GM10248 (cell line): ENCODE data around the gene NRGN.
A peak's percentile ranks its signal among the peaks of the same experiment; 100 is the strongest.

Experiments used
- CTCF ChIA-PET: fragments of 300-600 bp; sonication (Branson Sonifier 250); formaldehyde crosslinking; extraction: SDS; loops from one replicate; lab custom pipeline; 2021; ENCODE audit warnings: antibody characterized with exemption; lab: Yijun Ruan, JAX
- POLR2A ChIA-PET: fragments of 350-650 bp; sonication (Branson Sonifier 250); formaldehyde crosslinking; extraction: SDS; loops from one replicate; lab custom pipeline; 2020; ENCODE audit warnings: antibody characterized with exemption; lab: Yijun Ruan, JAX
- DNase-seq: peaks from one replicate; pipeline ENCODE4 v3.0.0; 2012; ENCODE audit errors: extremely low spot score
- TF ChIP-seq, protein P1 (sequence below): IDR thresholded peaks from 2 replicates; pipeline ENCODE4 v1.5.1; 2012; ENCODE audit warnings: mild to moderate bottlenecking, low read depth; ENCODE audit errors: extremely low read depth, missing control alignments, control extremely low read depth

NRGN gene

DNA sequence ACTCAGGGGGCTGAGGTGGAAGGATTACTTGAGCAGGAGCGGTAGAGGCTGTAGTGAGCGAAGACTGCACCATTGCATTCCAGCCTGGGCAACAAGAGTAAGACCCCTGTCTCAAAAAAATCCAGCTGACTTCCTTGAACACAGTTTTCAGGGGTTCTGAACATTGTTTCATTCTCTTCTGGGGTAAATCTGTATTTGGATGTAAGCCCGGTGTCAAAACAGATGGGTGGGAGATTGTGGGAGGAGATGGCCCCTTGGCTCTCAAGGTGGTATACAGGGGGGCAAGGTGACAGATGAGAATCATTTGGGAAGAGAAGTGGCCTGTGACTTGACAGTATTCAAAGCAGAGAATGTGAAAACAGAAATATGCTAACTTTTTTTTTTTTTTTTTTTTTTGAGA lies 17.6 kb downstream of the NRGN start:
- CTCF ChIA-PET: interaction anchor here (1.2 to 21.1 kb wide), 5 partner anchors 9 to 88 kb away, joined by 4 to 381 read pairs (median 9); partner anchors contain the start of gene MSANTD2
- no peak for DNase-seq
- POLR2A ChIA-PET: no interaction called here
- TF ChIP-seq, protein P1, sequence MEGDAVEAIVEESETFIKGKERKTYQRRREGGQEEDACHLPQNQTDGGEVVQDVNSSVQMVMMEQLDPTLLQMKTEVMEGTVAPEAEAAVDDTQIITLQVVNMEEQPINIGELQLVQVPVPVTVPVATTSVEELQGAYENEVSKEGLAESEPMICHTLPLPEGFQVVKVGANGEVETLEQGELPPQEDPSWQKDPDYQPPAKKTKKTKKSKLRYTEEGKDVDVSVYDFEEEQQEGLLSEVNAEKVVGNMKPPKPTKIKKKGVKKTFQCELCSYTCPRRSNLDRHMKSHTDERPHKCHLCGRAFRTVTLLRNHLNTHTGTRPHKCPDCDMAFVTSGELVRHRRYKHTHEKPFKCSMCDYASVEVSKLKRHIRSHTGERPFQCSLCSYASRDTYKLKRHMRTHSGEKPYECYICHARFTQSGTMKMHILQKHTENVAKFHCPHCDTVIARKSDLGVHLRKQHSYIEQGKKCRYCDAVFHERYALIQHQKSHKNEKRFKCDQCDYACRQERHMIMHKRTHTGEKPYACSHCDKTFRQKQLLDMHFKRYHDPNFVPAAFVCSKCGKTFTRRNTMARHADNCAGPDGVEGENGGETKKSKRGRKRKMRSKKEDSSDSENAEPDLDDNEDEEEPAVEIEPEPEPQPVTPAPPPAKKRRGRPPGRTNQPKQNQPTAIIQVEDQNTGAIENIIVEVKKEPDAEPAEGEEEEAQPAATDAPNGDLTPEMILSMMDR: no peak

DNA sequence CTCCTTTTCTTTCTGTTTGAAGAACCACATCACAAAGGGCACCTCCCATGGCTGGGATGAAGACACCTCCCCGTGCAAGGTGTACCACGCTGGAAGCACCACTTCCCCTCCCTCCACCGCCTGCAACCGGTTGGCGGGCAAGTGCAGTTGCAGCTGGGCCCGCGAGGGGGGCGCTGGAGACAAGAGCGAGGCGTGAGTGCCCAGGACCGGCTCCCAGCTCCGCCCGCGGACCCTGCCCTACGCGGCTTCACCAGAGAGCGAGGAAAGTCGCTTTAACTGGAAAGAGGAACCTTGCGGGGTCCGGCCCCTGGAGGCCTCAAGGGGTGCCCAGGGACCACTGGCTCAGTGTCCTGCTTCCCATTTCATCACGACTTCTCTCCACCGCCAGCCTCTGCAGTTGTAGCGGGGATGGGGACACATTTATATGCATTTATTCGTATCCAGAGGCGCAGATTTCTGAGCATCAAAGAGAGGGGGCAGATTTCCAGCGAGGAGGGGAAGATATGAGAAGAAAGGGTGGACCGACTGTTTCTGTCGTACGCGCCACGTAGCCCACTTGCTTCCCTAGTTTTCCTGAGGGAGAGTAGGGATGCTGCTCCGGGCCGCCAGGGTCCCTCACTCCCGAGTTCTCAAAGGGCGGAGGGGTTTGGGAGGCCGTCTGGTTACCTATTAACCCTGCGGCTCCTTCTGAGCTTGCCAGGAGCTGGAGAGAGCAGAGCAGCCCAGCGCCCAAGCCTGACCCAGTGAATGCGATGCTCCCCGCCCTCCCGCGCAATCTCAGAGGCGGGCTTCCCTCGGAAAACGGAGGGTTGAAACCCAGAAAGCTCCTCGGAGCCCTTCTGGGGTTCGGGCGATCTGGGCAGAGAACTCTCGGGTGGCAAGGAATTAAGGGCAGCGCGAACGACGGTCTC lies 18.9 kb downstream of the NRGN start:
- POLR2A ChIA-PET: no interaction called here
- TF ChIP-seq, protein P1: peak; percentile 90
- DNase-seq: peak; percentile 80
- CTCF ChIA-PET: interaction anchor here (0.7 to 21.1 kb wide), 16 partner anchors 8 to 90 kb away, joined by 3 to 381 read pairs (median 4); partner anchors contain the start of gene MSANTD2

DNA sequence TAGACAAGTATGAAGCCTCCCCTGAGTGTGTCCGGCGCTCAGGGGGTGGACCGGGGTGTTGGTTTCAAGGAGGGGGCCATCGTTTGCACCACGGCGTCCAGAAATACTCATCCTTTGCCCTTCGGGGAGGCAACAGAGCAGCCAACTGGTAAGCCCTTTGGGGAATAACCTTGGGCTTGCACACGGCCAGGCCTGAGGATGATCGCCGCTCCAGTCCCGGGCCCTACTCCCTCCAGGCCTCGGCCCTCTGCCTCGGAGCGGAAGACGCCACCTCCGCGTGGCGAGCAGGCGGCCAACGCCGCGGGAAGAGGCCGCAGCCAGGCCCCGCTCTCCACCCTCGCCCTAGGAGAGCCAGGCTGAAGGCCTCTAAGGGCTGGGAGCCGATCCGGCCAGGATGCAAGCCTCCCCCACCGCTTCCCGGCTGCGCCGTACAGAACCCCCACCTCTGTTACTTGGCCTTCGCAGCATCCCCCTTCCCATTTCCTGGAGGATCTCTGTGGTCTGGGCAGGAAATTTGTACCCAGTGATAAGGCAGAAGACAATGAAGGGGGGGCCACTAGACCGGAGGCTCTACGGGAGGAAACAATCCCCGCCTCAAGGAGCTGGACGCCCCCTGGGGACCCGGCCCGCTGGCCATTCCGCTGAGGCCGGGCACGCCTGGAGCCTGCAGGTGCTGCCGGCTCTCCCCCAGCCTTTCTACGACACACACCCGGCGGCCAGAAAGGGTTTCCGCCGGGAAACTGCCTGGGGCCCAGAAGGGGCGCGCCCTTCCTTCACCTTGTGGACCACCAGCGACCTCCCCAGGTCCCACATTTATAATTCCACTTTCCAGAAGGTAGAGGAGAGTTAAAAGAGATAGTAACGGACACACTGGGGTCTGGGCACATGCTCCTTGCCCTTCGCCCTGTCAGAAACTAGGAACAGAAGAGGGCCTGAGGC lies 19.8 kb downstream of the NRGN start:
- ChIA-PET POLR2A (no interaction called here), CTCF (interaction anchor here (1.1 to 21.1 kb wide), 12 partner anchors 9 to 88 kb away, joined by 3 to 381 read pairs (median 6); partner anchors contain the start of genes MSANTD2, SIAE and SPA17)
- TF ChIP-seq, protein P1: no peak
- no peak for DNase-seq

DNA sequence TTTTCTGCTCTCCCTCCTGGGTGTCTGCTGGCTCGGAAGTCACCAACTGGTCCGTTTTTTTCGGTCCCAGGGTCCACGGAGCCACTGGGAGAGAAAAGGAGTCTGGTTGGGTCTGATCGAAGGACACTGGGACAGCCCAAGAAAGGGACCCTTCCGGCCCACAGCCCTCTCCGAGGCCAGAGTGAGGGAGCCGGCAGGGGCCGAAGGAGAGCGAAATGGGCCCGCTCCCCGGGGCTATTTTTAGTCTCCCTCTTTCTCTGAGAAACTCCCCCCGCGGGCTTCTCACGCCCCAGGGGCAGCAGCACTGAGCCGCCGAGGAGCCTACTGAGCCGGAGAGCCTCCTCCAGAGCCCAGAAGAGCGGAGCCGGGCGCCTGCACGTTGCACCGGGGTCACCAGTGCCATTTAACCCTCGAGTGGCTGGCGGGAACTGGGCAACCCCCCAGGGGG lies 20.5 kb downstream of the NRGN start:
- POLR2A ChIA-PET: no interaction called here
- CTCF ChIA-PET: interaction anchor here (1.2 to 21.1 kb wide), 6 partner anchors 10 to 89 kb away, joined by 3 to 381 read pairs (median 86); partner anchors contain the start of genes MSANTD2, NRGN, SIAE and SPA17
- DNase-seq: peak; percentile 53
- TF ChIP-seq, protein P1: no peak

DNA sequence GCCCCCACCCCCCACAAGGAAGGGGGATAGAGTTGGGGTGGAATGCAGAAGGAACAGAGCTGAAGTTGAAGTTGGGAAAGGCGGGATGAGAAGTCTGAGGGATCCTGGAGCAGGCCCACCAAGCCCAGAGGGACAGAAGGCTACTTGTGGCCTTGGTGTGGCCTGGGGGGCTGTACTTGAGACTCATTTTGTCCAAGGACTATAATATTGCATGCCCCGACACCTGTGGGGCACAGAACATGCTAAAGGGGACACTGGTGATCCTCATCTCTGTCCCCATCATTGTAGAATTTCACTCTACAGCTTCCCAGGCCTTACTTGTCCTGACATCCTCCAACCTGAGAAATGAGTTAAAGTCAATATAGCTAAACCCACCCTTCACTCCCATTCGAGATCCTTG lies 21.1 kb downstream of the NRGN start:
- no peak for DNase-seq
- ChIA-PET POLR2A (no interaction called here), CTCF (interaction anchor here (0.7 to 21.1 kb wide), 9 partner anchors 9 to 691 kb away, joined by 3 to 381 read pairs (median 4); partner anchors contain the start of genes MSANTD2, NRGN, SIAE and SPA17)
- TF ChIP-seq, protein P1: no peak
